Hindlimb muscle (tissue), 1 donor: ENCODE data around the gene RHOA. TPM values are rescaled to one million over a fixed set of nuclear protein-coding genes. Genes with fewer than 3 reads are reported as not detected.
"Not testable (repeated sequence)": the region's sequence is repeated elsewhere in the genome, so short reads cannot be mapped to it uniquely, and the experiment has no call there.

ENCODE experiments used
- DNase-seq: peaks from one replicate; pipeline ENCODE4 v3.0.0-alpha.2; 2013
- polyA plus RNA-seq: library from polyadenylated mRNA; unstranded; fragments of 120-200 nt; gene quantifications from one replicate; pipeline ENCODE4 v1.2.1, GENCODE V29; 2013; ENCODE audit not compliant: insufficient read length

Gene RHOA
- polyA plus RNA-seq, 1 donor = 443 TPM

DNA sequence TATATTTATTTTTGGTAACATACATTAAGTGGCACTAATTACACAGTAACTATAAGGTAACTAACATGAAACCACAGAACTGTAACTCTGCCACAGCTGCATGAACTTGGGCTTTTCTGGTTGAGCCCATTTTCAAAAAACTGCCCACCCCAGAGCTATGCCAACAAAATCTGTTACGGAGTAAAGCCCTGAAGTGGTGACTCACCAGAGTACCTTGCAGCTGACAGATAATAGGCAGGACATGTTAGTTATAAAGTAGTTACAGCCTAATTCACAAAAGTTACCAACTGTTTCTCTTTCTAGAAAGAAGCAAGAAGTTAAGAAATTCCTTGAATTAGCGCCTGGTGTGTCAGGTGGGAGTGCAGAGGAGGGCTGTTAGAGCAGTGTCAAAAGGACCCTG lies 52.2 kb downstream of the RHOA start:
- DNase-seq = no peak

- DNase-seq = no peak
These were observed 52.9 kb downstream of the RHOA start for GRCh38 chr3:49358884-49359225.

GRCh38 chr3:49358217-49358883 lies 53.4 kb downstream of the RHOA start, which contains the start of gene GPX1:
Gene GPX1 (minus strand): TSS chr3:49358353. CDS start chr3:49358278, 75 bp downstream.
- peak; percentile 93 for DNase-seq

- not testable (repeated sequence) for DNase-seq
These were observed 54.1 kb downstream of the RHOA start for GRCh38 chr3:49357443-49358216.

- DNase-seq = not testable (repeated sequence)
These were observed 54.7 kb downstream of the RHOA start for GRCh38 chr3:49357095-49357442.

DNA sequence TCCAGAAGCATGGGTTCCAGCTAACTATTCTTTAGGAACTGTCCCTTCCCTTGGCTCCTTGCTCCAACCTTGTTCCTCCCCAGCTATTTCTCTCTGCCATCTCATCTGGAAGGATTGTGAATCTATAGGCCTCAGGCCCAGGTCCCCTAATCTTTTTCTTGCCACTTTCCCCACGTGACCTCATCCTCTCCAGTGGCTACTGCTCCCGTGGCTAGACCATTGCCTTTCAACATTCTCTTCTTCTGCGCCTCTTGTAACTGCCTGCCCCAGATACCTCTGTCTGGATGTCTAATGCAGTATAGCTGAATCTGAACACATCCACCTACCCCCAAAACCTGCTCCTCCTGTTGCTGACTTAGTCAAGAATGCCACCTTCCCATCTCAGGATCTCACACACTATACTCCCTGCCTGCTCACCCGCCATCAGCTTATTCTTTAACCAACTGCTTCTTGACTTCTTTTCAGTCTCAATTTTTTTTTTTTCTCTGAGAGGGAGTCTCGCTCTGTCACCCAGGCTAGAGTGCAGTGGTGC lies 58.8 kb downstream of the RHOA start:
- DNase-seq = no peak

DNA sequence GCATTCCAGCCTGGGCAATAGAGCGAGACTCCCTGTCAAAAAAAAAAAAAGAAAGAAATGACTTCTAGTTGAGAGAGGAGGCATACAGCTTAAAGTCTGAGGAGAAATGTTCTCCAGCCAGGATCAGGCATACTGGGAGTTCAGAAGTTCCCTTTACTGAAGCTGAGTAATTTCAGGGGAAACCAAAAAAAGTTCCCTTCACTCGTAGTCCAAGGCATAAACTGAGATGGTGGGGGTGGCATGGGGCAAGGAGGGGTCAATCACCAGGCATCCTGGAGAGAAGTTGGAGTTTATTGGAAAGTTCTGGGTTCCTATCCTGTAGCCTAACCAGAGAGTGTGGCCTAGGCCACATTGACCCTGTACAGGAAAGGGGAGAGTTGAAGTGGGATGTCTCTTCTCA lies 59.5 kb downstream of the RHOA start:
- no peak for DNase-seq

DNA sequence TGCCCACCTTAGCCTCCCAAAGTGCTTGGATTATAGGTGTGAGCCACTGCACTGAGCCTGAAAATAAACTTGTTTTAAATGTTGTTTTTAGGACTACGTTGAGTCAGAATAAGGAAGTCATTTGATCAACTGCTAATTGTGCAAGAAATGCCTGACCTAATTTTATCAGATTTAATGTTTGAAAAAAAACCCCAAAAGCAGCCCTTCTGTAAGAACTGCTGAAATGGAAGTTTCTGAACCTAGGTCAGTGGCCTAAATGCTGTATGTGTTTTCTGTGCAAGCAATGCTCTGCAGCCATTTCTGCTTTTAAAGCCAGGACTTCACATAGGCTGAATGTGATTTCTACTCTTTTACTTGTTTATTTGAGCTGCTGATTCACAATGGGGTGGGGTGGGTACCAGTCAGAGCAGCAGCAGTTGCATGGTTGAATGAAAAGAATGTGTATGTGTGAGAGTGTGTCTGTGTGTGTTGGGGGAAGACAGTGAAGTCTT lies 60.2 kb downstream of the RHOA start:
- no peak for DNase-seq

- no peak for DNase-seq
These were observed 62.2 kb downstream of the RHOA start for GRCh38 chr3:49349348-49350114.

DNA sequence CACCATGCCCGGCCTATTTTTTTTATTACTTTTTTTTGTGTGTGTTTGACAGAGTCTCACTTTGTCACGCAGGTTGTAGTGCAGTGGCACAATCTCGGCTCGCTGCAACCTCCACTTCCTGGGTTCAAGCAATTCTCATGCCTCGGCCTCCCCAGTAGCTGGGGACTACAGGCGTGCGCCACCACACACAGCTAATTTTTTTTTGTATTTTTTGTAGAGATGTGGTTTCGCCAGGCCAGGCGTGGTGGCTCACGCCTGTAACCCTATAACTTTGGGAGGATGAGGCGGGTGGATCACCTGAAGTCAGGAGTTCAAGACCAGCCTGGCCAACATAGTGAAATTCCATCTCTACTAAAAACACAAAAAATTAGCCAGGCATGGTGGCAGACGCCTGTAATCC lies 63.4 kb downstream of the RHOA start:
- not testable (repeated sequence) for DNase-seq

GRCh38 chr3:49346797-49347251 lies 65.0 kb downstream of the RHOA start:
- DNase-seq = no peak

DNA sequence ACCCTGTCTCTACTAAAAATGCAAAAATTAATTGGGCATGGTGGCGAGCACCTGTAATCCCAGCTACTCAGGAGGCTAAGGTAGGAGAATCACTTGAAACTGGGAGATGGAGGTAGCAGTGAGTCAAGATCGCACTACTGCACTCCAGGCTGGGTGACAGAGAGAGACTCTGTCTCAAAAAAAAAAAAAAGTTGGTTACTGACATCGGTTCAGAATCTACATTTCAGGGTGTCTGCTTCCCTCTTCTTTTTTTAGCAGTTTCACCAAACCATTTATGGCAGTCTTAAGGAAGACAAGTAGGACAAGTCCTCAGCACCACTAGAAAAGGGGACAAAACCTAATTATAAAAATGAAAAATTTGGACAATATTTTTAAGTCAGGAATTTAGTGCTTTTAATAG lies 68.6 kb downstream of the RHOA start:
- no peak for DNase-seq

GRCh38 chr3:49341996-49342395 lies 69.8 kb downstream of the RHOA start:
- no peak for DNase-seq

- peak; percentile 93 for DNase-seq
These were observed 71.6 kb downstream of the RHOA start, which contains the start of gene USP4 for GRCh38 chr3:49339941-49340800. Gene USP4 (minus strand): TSS chr3:49340053. CDS start chr3:49340024, 29 bp downstream.

- no peak for DNase-seq
These were observed 72.2 kb downstream of the RHOA start for GRCh38 chr3:49339581-49339940.

- DNase-seq = no peak
These were observed 77.7 kb downstream of the RHOA start for GRCh38 chr3:49333916-49334633.

GRCh38 chr3:49333091-49333490 lies 78.7 kb downstream of the RHOA start:
- DNase-seq = no peak

DNA sequence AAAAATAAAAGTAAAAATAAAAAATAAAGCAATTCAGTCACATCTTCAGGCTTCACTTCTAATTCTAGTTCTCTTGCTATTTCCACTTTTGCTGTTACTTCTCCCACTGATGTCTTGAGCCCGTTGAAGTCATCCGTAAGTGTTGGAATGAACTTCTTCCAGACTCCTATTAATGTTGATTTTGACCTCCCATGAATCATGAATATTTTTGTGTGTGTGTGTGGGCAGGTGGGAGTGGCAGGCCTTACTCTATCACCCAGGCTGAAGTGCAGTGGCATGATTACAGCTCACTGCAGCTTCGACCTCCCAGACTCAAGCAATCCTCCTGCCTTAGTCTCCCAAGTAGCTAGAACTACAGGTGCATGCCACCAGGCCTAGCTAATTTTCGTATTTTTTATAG lies 82.6 kb downstream of the RHOA start:
- no peak for DNase-seq

DNA sequence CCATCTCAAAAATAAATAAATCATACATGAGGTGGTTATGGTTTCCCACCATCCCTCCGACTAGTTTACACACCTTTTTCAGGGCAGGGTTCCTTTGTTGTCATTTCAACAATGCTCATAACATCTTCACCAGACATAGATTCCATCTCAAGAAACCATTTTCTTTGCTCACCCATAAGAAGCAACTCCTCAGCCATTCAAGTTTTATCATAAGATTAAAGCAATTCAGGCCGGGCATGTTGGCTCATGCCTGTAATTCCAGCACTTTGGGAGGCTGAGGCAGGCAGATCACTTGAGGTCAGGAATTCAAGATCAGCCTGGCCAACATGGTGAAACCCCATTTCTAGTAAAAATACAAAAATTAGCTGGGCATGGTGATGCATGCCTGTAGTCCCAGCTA lies 83.4 kb downstream of the RHOA start:
- not testable (repeated sequence) for DNase-seq

DNA sequence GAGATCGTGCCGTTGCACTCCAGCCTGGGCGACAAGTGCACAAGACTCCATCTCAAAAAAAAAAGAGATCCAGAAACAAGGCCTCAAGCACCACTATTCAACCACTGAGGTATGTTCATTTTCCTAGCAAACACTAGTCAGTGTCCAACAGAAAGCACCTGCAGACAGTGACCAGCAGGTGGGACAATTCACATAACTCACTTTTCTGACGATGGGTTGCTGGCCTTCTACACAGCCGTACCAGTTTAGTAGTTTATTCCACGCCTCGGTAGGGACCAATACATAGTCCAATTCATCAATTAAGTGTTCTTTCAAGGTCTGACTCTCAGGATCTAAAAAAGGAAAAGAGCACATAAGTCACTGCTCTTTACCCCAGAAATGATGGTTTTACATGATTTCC lies 84.3 kb downstream of the RHOA start:
- no peak for DNase-seq

DNA sequence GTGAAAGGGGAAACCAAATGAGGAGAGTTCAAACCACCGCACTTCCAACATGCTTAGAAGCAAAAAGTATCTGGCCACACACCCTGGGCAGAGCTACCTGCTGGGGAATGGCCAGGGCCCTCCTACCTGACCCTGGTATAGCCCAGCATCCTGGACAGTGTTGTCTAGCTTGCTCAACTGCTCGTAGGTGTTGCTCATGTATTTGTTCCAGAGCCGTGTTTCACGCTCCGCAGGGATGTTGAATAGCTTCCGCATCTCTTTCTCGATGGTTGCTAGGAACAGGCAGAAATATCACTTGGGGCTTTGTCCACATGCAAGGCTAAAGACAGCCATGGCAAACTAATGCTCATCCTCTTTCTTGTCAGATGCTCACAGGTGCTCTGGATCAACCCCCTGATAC lies 87.0 kb downstream of the RHOA start:
- DNase-seq = no peak
